ENCODE results near the gene MYOD1.

Gene MYOD1

DNA sequence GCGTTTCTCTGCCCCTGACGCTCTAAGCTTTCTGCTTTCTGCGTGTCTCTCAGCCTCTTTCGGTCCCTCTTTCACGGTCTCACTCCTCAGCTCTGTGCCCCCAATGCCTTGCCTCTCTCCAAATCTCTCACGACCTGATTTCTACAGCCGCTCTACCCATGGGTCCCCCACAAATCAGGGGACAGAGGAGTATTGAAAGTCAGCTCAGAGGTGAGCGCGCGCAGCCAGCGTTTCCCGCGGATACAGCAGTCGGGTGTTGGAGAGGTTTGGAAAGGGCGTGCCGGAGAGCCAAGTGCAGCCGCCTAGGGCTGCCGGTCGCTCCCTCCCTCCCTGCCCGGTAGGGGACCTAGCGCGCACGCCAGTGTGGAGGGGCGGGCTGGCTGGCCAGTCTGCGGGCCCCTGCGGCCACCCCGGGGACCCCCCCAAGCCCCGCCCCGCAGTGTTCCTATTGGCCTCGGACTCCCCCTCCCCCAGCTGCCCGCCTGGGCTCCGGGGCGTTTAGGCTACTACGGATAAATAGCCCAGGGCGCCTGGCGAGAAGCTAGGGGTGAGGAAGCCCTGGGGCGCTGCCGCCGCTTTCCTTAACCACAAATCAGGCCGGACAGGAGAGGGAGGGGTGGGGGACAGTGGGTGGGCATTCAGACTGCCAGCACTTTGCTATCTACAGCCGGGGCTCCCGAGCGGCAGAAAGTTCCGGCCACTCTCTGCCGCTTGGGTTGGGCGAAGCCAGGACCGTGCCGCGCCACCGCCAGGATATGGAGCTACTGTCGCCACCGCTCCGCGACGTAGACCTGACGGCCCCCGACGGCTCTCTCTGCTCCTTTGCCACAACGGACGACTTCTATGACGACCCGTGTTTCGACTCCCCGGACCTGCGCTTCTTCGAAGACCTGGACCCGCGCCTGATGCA lies at the start of gene MYOD1:
MYOD1 (plus strand) TSS at position 544 of the 910 bp plus-strand sequence; CDS start at position 756, 212 bp downstream.
- DNase-seq (ENCODE audit: low read depth in 2 of 2): no peak

DNA sequence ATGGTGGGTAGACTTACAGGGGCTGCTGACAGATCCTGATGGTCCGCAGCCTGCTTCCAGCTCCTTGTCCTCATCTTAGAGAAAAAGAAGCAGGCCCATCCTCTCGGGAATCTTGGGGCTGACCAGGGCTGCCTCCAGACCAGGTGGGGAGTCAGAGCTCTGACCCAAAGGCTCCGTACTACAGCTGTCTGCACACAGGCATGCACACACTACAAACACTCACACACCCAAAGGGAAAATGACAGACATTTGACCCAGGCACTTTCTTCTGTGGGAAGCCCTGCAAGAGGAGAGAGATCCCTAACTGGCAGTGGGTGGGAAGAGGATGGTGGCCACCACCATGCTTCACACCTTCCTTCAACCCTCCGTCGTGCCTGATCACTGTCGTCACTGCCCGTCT lies 46.9 kb upstream of the MYOD1 start:
- no peak for DNase-seq (ENCODE audit: low read depth in 2 of 2)

DNA sequence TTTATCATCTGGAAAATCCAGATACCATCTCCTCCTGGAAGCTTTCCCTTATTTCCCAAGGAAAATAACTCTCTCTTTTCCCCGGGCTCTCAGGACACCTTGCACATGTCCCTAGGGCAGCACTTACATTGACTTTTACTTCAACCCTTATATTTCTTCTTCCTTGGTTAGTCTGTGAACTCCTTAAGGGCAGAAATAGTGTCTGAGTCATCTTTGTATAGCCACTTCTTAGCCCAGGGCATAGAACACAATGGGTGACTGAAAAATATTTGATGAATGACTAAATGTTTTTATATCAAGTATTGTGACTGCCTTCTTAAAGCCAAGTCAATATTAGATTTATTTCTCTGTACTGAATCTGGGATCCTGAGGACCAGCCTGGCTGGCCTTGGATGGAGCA lies 45.4 kb upstream of the MYOD1 start:
- no peak for DNase-seq (ENCODE audit: low read depth in 2 of 2)

DNA sequence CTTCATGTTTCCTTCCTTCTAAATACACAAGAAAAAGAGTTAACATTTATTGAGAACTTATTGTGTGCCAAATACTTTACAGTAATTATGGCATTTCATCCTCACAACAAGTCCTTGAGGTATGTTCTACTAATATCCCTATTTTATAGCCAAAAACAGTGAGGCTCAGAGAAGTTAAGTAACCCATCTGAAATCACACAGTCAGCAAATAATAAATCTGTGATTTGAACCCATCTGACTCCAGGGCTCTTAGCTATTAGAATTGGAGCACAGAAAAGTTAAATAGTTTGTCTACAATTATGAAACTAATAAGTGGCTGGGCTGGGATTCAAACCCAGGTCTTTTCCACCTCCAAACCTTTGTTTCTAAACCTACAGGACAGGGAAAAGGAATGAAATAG lies 36.5 kb upstream of the MYOD1 start:
- no peak for DNase-seq (ENCODE audit: low read depth in 2 of 2)

DNA sequence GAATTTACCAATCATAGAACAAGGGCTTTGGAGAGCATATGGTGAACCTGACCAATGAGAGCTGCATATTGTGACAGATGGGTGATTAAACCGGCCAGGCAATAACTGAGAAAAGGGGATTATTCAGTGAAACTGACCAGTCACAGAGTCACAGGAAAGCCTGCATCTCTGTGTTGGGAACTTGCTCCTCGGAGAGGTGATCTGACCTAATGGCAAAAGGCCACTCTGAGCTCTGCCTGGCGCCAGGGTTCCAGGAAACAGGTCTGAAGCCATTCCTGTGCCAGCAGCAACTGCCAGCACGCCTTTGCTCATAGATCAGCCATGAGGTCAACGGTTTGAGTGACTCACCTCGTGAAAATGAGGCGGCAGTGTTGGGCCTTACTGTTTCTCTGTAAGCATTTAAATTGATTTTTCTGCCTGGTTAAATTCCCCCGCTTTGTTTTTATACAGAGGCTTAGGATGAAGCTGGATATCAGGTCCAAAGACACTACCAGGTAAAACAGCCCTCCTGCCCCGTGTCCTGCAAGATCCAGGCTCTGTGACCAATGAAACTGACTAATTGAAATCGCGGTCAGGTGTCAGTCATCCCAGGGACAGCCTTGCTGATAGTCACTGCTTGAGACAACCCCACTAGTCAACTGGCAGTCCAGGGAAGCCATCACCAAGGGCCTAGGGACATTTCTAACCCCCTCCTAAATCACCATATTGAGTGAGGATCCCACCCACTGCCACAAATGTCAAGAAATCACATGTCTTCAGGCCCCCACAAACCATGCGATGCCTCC lies 35.8 kb upstream of the MYOD1 start:
- no peak for DNase-seq (ENCODE audit: low read depth in 2 of 2)

DNA sequence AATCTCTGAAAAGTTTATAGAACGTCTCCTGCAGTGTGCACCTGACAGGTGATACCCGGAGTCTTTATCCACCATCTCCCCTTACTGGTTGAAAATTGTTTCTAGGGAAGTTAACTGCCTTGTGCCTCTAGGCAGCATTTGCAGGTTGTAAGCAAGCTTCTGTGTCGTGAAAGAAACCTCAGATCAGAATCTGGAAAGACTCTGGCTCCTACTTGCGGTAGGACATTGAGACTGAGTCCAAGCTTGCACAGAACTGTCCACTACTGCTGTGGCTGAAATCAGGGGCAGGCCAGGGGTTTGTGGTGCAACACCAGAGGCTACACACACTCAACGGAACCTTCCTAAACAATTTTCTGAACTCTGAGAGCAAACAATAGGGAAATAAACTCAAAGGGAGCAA lies 34.8 kb upstream of the MYOD1 start:
- DNase-seq (ENCODE audit: low read depth in 2 of 2): no peak

DNA sequence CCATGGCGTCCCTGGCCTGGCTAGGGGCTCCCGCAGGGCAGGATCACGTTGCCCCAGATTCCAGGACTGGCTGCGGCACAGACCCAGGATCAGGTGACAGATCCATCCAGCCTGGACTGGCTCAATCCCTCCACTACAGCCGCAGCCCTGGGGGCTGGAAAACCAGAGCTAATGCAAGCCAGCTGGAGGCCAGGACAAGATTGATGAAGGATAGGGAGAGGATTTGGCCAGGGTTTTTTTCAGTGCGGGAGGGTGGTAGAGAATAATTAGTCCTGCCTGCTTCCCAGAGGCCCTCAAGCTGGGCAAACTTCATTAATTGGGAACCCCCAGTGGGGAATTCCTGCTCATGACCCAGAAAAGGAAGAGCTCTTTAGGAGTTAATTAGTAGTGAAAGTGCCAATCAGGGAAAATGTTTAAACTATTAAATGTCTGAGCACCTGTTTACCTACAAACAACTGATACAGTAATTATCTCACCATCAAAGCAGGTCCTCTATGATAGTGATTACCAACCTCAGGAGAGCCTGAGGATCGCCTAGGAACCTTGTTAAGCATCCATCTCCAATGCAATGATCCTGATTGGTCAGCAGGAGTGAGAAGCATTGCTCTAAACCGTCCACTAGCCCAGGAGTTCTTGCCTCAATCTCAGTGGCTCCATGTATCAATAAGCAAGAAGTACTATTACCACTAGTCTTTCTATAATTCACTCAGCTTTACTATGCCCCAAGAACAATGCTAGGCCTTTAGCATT lies 33.0 kb upstream of the MYOD1 start:
- DNase-seq (ENCODE audit: low read depth in 2 of 2): no peak

DNA sequence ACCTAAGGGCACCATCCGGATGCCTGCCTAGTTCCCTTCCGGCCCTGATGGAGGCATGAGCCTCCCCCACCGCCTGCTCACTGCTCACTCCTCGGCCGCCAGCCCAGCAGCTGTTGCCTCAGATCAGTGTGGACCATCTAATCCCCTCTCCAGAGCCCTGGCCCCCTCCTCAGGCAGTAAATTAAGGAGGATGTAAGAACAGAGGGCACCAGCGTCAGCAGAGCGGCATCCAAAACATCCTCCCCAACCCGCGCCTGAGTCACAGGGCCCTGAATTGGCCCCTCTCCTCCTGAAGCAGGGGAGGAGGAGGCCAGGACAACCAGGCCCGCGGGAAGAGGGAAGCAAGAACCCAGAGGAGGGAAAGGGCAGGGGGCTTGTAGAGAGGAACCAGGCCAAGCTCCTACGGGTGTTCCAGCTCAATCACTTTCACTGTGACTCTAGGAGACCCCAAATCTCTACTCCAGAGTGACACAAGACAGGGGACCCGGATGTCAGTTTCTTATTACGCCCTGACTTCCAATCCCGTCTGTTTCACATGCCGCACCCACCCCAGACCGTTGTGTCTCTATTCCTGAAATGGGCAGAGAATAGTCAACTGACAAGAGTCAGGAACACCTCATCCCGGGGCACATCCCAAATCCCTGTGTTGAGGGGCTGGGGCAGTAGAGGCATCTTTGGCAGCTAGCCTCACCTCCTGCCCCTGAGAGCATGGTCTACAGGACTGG lies 31.3 kb upstream of the MYOD1 start:
- DNase-seq (ENCODE audit: low read depth in 2 of 2): no peak

DNA sequence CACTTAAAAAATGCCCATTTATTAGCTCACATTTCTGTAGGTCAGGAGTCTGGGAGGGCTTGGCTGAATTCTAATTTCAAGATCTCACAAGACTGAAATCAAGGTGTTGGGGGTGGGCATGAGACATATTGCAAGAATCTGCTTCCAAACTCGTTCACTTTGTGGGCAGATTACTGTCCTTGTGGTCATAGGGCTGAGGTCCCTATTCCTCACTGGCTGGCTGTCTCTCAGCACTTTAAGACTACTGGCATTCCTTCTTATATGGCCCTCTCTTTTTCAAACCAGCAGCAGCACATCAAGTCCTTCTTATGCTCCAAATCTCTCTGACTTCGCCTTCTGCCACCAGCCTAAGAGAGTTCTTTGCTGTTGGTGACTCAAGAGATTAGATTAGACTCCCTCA lies 27.8 kb upstream of the MYOD1 start:
- no peak for DNase-seq (ENCODE audit: low read depth in 2 of 2)

DNA sequence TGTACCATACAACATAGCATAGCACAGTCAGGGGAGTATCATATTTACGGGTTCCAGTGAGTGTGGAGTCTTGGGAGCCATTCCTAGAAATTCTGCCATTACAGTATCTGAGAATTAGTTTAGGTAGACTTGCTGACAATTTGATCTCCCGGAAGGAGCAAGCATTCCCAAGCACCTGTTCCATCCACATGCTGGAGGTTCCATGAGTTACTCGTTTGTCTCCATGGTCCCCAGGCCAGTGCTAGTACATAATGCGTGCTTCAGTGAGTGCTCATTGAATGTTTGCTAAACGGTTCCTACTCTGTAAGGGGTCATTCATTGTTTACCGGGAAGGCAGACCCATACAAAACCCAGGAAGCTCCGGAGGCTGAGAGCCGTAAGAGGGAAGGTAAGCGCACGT lies 27.4 kb upstream of the MYOD1 start:
- DNase-seq (ENCODE audit: low read depth in 2 of 2): no peak

DNA sequence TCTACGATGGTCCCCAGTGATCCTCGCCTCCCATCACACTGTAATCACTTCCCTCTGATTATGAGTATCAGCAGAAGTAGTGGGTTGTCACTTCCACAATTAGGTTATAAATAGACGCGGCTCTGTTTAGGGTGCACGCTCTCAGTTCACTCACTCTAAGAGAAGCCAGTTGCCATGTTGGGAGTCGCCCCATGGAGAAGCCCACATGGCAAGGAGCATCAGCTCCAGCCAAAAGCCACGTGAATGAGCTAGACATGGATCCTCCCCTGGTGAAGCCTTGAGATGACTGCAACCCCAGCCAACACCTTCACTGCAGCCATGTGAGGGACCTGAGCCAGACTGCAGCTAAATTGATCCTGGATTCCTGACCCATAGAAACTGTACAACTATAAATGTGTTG lies 26.4 kb upstream of the MYOD1 start:
- no peak for DNase-seq (ENCODE audit: low read depth in 2 of 2)

DNA sequence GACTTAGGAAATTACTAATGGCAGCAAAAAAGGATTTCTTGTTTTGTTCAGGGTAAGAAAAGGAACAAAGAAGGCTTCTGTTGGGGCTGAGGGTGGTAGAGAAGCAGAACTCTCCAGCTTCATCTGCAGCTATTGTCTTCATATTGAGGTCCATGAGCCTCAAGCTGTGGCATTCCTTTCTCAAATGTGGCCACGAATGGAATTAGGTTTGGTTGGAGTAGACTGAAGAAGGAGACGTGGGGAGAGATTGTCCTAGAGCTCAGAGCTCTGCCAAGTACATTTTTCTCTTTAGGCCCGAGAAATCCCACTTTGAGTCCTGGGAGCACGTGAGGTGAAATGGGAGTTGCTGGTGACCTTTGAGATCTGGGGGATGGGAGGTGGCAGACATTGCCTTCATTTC lies 25.8 kb upstream of the MYOD1 start:
- no peak for DNase-seq (ENCODE audit: low read depth in 2 of 2)

DNA sequence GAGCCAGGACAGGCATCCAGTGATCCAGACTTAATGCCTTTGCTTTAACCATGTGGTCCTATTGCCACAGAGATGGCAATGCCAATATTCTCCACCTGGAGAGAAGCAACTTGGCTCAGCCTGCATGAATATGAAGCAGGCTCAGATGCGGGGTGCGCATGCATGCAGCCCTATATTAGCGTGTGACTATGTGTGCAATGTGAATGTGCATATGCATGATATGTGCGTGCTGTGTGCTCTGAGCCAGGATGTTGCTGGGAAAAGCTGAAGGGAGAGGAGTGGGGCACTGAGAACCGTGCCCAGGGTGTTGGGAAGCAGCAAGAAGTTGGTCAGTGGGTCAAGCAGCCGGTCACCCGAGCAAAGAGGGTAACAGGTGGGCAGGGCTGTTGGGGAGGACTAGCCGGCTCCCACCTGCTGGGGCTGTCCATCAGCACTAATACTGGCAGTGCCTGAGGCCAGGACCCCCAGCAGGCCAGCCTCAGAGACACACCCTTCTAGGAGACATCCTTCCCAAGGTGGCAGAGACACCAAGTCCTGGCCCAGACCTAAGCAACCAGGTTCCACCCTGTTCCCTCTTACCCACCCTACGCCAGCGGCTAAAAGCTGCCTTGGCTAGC lies 24.8 kb upstream of the MYOD1 start:
- no peak for DNase-seq (ENCODE audit: low read depth in 2 of 2)

DNA sequence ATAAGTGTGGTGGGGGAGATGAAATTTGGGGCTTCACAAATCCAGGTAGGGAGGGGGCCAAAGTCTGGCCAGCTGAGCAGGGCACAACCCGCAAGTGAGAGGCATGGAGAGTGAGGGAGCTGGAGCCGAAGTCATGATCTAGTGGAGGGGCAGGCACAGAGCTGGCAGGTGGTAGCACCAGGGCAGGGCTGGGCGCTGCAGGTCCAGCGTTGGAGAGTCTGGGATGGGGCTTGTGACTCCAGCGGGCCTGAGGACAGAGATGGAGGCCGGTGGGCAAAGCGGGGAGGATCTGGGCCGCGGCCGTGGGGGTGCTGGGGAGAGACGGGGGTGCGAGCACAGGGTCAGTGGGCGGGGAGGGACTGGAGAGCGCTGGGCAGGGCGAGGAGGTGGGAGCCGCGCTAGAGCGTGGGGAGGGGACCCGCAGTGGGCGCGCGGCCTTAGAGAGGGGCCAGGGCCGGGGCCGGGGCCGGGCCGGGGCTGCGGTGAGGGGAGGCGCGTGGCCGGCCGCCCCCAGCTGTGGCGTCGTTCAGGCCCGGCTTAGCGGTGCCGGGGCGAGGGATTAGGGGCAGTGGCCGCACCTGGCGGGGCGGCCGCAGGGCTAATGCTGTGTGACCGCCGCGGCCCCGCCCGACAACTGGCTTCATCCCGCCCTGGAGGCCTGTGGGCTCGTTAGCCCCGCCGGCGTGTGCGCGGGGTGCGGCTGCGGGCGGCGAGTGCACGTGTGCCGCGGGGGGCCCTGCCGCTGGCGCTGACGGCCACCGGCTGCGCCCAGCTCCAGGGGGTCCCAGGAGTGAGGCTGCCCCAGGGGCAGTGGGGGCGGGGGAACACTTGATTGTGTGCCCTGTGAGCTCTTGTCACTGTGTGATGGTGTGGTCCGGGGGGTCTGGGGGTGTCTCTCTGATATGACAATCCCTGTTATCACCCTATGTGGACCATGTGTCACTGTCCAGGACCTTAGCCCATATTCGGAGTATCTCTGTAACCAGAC lies 23.6 kb upstream of the MYOD1 start:
- no peak for DNase-seq (ENCODE audit: low read depth in 2 of 2)

DNA sequence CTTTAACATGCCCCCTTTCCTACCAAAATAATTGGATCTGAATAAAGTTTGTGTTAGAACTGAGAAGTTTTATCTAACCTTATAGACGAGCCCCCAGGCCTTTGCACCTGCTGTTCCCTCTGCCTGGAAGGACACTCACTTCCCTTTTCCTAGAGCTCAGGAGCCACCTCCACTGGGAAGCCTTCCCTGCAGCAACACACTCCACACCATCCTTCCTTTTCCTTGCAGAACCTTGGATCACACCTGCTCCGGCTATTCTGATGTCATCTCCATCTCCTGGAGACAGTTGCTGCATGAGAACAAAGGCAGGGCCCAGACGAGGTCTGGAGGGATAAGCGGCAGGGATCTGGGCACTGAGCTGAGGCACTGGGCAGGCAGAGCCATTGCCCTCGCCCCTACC lies 22.6 kb upstream of the MYOD1 start:
- DNase-seq (ENCODE audit: low read depth in 2 of 2): no peak

DNA sequence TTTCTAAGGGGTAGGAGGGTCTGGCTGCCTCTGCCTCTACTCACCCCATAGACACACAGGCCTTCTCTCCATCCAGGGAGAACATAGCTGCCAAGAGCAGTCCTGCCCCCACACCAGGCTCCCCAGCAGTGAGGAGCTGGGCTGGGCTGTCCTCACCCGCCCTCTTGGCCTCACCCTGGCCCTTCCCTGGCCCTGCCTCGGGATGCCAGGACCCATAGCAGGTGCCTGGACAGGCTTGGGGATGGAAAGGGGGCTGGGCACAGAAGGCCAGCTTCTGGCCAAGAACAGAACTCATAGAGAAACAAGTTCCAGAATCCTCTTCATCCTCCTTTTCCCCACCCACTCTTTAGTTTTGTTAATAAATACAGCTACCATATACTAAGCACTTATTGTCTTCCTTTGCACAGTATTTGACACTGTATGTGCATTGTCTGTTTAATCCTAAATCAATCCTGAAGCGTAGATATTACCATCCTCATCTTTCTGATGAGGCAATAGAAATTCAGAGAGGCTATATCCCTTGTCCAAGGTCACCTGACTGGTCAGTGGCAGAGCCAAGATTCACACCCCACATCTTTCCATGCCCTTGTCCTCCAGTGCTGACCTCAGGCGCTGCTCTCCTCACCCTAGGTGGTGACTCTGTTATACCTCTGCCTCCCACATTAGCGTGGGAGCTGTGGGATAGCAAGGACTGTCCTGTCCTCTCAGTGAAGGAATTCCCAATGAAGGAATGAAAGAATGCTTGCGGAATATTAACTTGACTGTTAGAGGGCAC lies 22.0 kb upstream of the MYOD1 start:
- DNase-seq (ENCODE audit: low read depth in 2 of 2): no peak

DNA sequence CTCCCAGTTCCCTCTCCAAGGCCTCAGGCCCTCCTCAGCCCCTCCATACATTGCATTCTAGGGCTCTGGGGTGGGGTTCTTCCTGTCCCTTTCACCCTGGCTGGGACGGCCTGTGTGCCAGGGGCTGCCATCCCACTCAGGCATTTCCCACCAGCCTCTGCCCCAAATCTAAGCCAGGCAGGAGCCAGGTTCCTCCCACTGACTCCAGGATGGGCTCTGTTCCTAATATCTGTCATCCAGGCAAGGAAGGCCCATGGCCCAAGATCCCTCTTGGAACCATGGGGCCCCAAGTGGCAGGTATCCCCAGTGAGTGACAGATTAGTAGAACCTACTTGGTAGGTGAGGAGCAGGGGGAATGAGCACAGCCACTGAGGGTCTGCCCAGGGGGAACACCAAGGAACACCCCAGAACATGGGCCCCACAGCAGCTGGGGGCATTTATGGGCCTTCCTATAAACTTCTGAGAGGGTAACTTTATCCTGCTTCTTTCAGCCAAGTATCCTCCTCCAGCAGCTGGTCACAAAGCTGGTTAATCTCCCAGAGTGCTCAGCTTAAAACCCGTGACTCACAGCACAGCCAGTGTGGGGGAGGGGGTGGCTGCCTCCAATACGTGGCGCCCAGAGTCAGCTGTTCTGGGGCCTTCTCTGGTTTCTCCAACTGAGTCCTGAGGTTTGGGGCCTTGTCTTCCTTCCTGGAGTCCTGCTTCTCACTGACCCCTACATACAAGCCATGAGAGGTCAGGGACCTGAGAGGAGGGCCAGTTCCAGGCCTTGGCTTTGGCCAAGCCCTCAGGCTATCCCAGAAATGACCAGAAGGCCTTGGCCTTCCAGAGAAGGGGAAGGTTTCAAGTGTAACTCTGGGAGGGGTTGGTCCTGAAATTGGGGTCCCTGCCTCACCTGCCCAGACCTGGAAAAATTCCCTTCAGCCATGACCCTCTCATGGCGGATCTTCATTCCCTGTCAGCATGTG lies 19.9 kb upstream of the MYOD1 start:
- no peak for DNase-seq (ENCODE audit: low read depth in 2 of 2)

DNA sequence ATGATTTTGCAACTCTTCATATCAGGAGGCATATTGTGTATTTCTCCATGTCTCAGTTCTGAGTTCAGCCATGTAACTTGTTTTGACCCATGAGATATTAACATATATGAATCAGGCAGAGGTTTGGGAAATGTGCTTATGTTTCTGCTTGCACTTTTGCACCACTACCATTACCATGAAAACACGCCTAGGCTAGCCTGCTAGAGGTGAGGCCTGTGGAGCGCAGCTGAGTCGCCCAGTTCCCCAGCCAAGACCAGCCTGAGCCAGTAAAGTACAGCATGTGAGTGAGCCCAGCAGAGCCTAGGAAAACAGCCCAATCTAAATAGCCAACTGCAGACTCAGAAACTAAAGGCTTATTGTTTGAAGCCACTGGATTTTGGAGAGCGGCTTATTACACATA lies 18.4 kb upstream of the MYOD1 start:
- no peak for DNase-seq (ENCODE audit: low read depth in 2 of 2)

Data from stimulated activated CD8-positive, alpha-beta memory T cell treated with anti-CD3 and anti-CD28 coated beads, Interleukin-7, amount 100 ng/mL, for 1 hour (primary cell).